BE2C (cell line): ENCODE data around the gene IL13.

Source experiments
- DNase-seq: peaks from one replicate; pipeline ENCODE4 v3.0.0-alpha.2; 2020
- H3K27me3 ChIP-seq: fragments of 250-450 bp; sonication (Bioruptor Pico); 2 replicates; pipeline ENCODE4 v1.5.1; 2020; ENCODE audit warnings: mild to moderate bottlenecking
- H3K36me3 ChIP-seq: fragments of 250-450 bp; sonication (Bioruptor Pico); 2 replicates; pipeline ENCODE4 v1.5.1; 2020; ENCODE audit warnings: mild to moderate bottlenecking
- H3K4me1 ChIP-seq: fragments of 250-450 bp; sonication (Bioruptor Pico); 2 replicates; pipeline ENCODE4 v1.5.1; 2020
- H3K4me3 ChIP-seq: 2 replicates; pipeline ENCODE4 v1.5.1; 2011; ENCODE audit warnings: low read depth, low read length
- H3K9me3 ChIP-seq: fragments of 250-450 bp; sonication (Bioruptor Pico); 2 replicates; pipeline ENCODE4 v1.5.1; 2020
- TF ChIP-seq, protein P1 (sequence below): IDR thresholded peaks from 2 replicates; pipeline ENCODE4 v1.5.1; 2012; ENCODE audit warnings: mild to moderate bottlenecking, low read depth, low read length

Gene IL13

DNA sequence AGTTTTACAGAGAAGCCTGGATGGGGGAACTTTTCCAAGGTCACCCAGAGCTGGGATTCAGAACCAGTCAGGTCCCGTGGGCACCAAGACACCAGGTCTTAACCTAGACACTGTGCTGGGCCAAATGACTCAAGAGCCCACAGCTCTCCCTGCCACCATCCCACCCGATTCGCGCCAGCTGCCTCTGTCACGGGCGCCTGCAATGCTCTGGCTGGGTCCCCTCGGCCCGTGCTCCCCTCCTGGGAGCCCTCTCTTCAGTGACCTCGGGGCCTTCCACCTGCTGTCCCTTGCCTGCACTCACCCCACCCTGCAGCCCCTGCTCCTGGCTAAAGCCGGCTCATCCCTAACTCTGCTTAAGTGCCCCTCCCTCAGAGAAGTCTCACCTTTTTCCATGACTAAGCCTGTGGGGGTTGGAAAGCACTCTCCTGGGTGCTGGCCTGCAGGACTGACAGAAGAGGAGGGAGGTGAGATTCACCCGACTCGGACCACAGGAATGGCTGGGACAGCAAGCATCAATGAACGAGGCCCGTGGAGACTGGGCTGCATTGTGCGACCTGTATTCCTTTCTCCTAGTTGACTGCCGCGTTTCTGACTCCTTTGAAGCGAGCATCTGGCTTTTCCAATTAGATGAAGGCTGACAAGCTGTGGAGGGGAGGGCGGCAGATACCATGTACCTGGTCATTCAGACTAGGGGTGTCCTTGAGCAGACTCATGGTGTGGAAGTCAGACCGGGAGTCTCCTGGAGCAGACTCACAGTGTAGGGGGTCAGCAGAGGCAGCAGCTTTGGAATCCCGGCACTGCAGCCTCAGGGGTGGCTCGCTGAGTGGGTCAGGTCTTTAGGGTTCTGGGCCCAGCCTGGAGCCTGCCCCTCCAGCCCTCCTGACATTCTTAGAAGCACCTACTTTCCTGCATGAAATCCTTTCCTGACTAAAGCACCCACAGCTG is 10.1 kb downstream of the IL13 start:
- Histone ChIP-seq H3K4me1 (peaks cover under 1% of the 10 kb centered on the region; the same call in 1 of the 2 replicates), H3K36me3 (no peaks in the 10 kb centered on the region)

DNA sequence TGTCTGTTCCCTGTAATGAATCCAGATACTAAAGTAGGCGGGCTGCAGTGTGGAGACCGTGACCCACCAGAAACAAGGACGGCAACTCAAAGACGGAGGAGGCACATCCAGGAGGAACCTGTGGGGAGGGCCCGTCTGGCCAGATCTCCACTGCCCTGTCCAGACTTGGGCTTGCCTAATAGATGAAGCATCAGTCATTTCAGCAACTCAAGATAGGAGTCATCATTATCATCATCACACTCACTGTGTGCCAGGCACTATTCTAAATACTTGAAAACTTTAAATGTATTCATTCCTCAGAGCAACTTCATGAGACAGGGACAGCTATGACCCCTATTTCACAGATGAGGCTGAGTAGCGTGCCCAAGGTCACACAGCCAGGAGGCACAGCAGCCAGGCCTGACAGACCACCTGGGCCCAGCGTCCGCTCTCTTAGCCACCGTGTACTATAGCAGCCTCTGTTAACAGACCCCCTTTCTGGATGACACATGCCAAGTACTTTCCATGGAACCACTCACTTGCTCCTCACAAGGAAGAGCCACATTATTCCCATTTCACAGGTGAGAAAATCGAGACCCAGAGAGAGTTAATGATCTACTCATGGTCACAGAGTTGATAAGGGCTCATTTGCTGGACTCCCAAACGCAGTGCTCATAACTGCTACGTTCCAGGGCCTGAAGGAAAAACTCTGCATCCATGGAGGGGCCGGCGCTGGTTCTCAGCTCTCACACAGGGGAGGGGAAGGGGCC is 10.9 kb downstream of the IL13 start:
- no peak overlapping the region for H3K4me3 ChIP-seq
- TF ChIP-seq, protein P1, sequence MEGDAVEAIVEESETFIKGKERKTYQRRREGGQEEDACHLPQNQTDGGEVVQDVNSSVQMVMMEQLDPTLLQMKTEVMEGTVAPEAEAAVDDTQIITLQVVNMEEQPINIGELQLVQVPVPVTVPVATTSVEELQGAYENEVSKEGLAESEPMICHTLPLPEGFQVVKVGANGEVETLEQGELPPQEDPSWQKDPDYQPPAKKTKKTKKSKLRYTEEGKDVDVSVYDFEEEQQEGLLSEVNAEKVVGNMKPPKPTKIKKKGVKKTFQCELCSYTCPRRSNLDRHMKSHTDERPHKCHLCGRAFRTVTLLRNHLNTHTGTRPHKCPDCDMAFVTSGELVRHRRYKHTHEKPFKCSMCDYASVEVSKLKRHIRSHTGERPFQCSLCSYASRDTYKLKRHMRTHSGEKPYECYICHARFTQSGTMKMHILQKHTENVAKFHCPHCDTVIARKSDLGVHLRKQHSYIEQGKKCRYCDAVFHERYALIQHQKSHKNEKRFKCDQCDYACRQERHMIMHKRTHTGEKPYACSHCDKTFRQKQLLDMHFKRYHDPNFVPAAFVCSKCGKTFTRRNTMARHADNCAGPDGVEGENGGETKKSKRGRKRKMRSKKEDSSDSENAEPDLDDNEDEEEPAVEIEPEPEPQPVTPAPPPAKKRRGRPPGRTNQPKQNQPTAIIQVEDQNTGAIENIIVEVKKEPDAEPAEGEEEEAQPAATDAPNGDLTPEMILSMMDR: no peak
- H3K36me3 ChIP-seq: no peaks in the 10 kb centered on the region
- no peaks in the 10 kb centered on the region for H3K9me3 ChIP-seq
- no peak for DNase-seq
- H3K4me1 ChIP-seq: no peaks in the 10 kb centered on the region
- H3K27me3 ChIP-seq: no peaks in the 10 kb centered on the region

More for the DNA sequence above, 10.1 kb downstream of the IL13 start:
- no peak for DNase-seq
- Histone ChIP-seq H3K27me3 (no peaks in the 10 kb centered on the region), H3K9me3 (no peaks in the 10 kb centered on the region), H3K4me3 (no peak overlapping the region)
- TF ChIP-seq, protein P1: no peak

DNA sequence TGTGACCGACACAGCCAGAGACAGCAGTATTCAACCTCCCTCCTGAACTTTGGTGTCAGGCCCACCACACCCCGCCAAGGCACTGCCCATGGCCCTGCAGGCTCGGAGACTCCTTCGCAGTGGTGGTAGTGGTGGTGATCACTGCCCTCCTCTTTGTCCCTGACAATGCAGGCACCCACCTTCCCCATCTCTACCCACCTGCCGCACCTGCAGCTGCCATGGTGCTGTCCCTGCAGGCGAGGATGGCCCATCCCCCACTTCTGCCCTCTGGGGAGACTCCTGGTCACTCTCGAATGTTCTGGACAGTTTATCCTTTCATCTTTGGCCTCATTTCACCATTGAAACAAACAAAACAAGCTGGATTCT is 11.5 kb downstream of the IL13 start:
- Histone ChIP-seq H3K36me3 (no peaks in the 10 kb centered on the region), H3K4me3 (no peak overlapping the region), H3K4me1 (no peaks in the 10 kb centered on the region), H3K9me3 (no peaks in the 10 kb centered on the region), H3K27me3 (no peaks in the 10 kb centered on the region)
- DNase-seq: no peak
- TF ChIP-seq, protein P1: no peak

DNA sequence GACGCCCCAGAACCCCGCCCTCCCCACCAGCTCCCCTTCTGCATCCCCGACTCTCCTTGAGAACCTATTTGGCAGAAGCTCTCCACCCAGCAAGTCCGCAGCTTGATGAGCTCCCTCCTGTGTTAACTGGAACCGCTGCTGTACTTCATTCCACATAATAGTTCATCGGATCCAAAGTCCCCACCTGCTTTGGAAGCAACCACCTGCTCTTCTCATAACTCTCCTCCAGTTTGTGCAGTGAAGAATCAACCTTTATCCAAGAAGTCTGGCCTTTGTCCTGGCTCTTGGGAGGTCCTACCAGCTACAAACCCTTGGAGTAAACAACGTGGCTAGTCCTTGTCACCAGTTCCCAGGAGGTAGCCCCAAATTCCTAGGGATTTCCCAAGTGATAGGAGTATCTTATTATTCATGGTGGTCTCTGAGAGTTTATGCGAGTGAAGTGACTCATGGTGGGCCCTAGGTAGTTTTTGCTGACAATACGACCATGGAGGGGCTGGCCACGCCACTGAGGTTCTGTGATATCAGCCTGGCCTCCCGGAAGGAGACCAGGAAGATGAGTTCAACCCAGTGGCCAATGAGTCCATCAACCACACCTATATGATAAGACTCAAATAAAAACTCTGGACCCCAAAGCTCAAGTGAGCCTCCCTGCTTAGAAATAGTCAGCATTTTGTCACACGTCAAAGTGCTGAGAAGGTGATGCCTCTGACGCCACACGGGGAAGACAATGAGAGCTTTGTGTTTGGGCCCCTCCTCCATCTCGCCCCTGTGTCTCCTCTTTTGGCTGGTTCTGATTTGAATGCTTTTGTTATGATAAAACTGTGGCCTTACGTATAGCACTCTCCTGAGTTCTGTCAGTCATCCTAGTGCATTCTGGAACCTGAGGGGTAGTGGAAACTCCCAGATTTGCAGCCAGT is 12.3 kb downstream of the IL13 start:
- Histone ChIP-seq H3K36me3 (no peaks in the 10 kb centered on the region), H3K27me3 (no peaks in the 10 kb centered on the region), H3K4me3 (no peak overlapping the region), H3K4me1 (no peaks in the 10 kb centered on the region), H3K9me3 (no peaks in the 10 kb centered on the region)
- TF ChIP-seq, protein P1: no peak
- DNase-seq: no peak

DNA sequence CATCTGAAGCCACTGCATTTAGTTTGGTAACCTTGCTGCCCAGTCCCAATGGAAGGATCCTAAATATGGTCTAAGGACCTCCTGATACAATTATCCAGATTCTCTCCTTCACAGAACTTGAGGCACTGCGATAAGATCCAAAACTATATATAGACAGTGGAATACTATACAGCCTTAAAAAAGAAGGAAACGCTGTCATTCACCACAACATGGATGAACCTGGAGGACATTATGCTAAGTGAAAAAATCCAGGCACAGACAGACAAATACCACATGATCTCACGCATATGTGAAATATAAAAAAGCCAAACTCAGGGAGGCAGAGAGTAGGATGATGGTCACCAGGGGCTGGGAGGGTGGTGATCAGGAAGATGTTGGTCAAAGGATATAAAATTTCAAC is 13.0 kb downstream of the IL13 start:
- Histone ChIP-seq H3K27me3 (no peaks in the 10 kb centered on the region), H3K36me3 (no peaks in the 10 kb centered on the region), H3K4me1 (no peaks in the 10 kb centered on the region), H3K9me3 (no peaks in the 10 kb centered on the region), H3K4me3 (no peak overlapping the region)
- TF ChIP-seq, protein P1: no peak
- DNase-seq: no peak
